Vagina (tissue), 2 donors: ENCODE measurements around the gene PDIA5. TPM values are rescaled to one million over a fixed set of nuclear protein-coding genes. Genes with fewer than 3 reads are reported as not detected.
"Not testable (repeated sequence)": the region's sequence is repeated elsewhere in the genome, so short reads cannot be mapped to it uniquely, and the experiment has no call there.

Experiments used
- DNase-seq, 2 donors: peaks; one replicate each; pipeline ENCODE4 v3.0.0-alpha.2; 2017; ENCODE audit errors: extremely low spot score in 2 of 2
- H3K27ac ChIP-seq: fragments of 200-600 bp; sonication (generic); one replicate; pipeline ENCODE4 v1.5.1; 2019
- H3K27me3 ChIP-seq: fragments of 200-600 bp; sonication (generic); one replicate; pipeline ENCODE4 v1.5.1; 2019
- H3K36me3 ChIP-seq, 2 donors: fragments of 200-600 bp; sonication (generic); one replicate each; pipeline ENCODE4 v1.5.1; 2017 to 2019
- H3K4me1 ChIP-seq: fragments of 200-600 bp; sonication (generic); one replicate; pipeline ENCODE4 v1.5.1; 2019
- H3K4me3 ChIP-seq, 2 donors: fragments of 200-600 bp; sonication (generic); 1 replicate in 1 of 2; 2 replicates in 1 of 2; pipeline ENCODE4 v1.5.1; 2016 to 2019
- H3K9me3 ChIP-seq: fragments of 200-600 bp; sonication (generic); one replicate; pipeline ENCODE4 v1.5.1; 2019
- POLR2A ChIP-seq, 2 donors: fragments of 450-650 bp; IDR thresholded peaks; one replicate each; pipeline ENCODE4 v1.6.1; 2017; ENCODE audit warnings: antibody characterized with exemption in 2 of 2, mild to moderate bottlenecking in 2 of 2, moderate library complexity in 2 of 2
- POLR2AphosphoS5 ChIP-seq, 2 donors: sonication (generic); formaldehyde crosslinking; IDR thresholded peaks; one replicate each; pipeline ENCODE4 v1.9.0; 2017; ENCODE audit warnings: antibody characterized with exemption in 2 of 2, mild to moderate bottlenecking in 2 of 2, low read depth in 1 of 2; ENCODE audit not compliant: insufficient read depth in 1 of 2
- intact Hi-C: fragments of 100-400 bp; cut with DNase I; formaldehyde crosslinking; loops from one replicate; pipeline ENCODE4 v1.15.1; 2023
- total RNA-seq: library from RNA; depleted of rRNA; stranded (reverse); fragments of >200 nt; gene quantifications from one replicate; pipeline ENCODE4 v1.2.3, GENCODE V29; 2016
- TF ChIP-seq, protein P1 (sequence below), 3 experiments: fragments of 450-650 bp in 2 of 3; fragments of 200-600 bp in 1 of 3; sonication (generic) in 1 of 3; IDR thresholded peaks; one replicate each; pipeline ENCODE4 v1.5.1; 2017 to 2019; ENCODE audit warnings: antibody characterized with exemption in 3 of 3, mild to moderate bottlenecking in 2 of 3, moderate library complexity in 2 of 3

Gene PDIA5
- total RNA-seq, 1 donor from 2014 or later: 18.9 TPM

GRCh38 chr3:123147754-123148535 lies 81.1 kb downstream of the PDIA5 start:
- TF ChIP-seq POLR2AphosphoS5 (IDR thresholded peaks at IDR 0.05; ENCODE audit: insufficient read depth in 1 of 2, low read depth in 1 of 2): no peak
- H3K36me3 ChIP-seq: peaks cover 0 to 33% of the 10 kb centered on the region in 2 donors

DNA sequence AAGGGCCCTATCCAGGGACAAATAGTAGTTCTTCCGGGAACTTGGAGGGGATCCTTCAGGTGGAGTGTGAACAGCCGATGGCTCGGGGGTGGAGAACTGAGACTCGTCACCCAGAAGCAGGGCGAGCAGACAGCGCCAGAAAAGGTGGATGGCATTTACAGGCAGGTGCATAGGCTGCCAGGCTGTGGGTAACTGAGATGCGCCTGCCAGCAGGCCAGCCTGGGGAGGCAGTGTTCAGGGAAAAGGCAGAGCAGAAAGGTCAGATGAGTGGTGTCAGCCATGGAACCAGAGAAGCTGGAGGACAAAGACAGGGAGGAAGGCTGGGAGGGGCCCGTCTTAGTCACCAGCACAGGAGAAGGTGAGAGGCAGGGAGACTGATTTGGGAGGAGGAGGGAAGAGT lies 81.9 kb downstream of the PDIA5 start:
- TF ChIP-seq, protein P1, sequence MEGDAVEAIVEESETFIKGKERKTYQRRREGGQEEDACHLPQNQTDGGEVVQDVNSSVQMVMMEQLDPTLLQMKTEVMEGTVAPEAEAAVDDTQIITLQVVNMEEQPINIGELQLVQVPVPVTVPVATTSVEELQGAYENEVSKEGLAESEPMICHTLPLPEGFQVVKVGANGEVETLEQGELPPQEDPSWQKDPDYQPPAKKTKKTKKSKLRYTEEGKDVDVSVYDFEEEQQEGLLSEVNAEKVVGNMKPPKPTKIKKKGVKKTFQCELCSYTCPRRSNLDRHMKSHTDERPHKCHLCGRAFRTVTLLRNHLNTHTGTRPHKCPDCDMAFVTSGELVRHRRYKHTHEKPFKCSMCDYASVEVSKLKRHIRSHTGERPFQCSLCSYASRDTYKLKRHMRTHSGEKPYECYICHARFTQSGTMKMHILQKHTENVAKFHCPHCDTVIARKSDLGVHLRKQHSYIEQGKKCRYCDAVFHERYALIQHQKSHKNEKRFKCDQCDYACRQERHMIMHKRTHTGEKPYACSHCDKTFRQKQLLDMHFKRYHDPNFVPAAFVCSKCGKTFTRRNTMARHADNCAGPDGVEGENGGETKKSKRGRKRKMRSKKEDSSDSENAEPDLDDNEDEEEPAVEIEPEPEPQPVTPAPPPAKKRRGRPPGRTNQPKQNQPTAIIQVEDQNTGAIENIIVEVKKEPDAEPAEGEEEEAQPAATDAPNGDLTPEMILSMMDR (IDR thresholded peaks at IDR 0.05): no peak
- no peak for TF ChIP-seq POLR2AphosphoS5 (IDR thresholded peaks at IDR 0.05; ENCODE audit: insufficient read depth in 1 of 2, low read depth in 1 of 2)
- TF ChIP-seq POLR2A (IDR thresholded peaks at IDR 0.05): no peak
- no peak overlapping the region for H3K4me3 ChIP-seq
- no peaks in the 10 kb centered on the region for H3K27me3 ChIP-seq
- no peaks in the 10 kb centered on the region for H3K9me3 ChIP-seq
- H3K36me3 ChIP-seq: peaks cover 0 to 33% of the 10 kb centered on the region in 2 donors
- no peak overlapping the region for H3K27ac ChIP-seq
- intact Hi-C loops: no loop called here
- no peak for DNase-seq
- H3K4me1 ChIP-seq: no peaks in the 10 kb centered on the region

More at GRCh38 chr3:123147754-123148535, 81.1 kb downstream of the PDIA5 start:
- Histone ChIP-seq H3K9me3 (no peaks in the 10 kb centered on the region), H3K27me3 (no peaks in the 10 kb centered on the region), H3K4me3 (no peak overlapping the region), H3K4me1 (no peaks in the 10 kb centered on the region), H3K27ac (no peak overlapping the region)
- no peak for DNase-seq
- intact Hi-C loops: no loop called here

GRCh38 chr3:123149525-123149924 lies 82.7 kb downstream of the PDIA5 start:
- H3K4me3 ChIP-seq: no peak overlapping the region
- TF ChIP-seq POLR2AphosphoS5 (IDR thresholded peaks at IDR 0.05; ENCODE audit: insufficient read depth in 1 of 2, low read depth in 1 of 2) (no peak), POLR2A (IDR thresholded peaks at IDR 0.05) (no peak)
- TF ChIP-seq, protein P1 (IDR thresholded peaks at IDR 0.05): no peak
- no peak overlapping the region for H3K27ac ChIP-seq
- no peaks in the 10 kb centered on the region for H3K4me1 ChIP-seq
- no peaks in the 10 kb centered on the region for H3K9me3 ChIP-seq
- H3K36me3 ChIP-seq: peaks cover 0 to 33% of the 10 kb centered on the region in 2 donors
- no peak for DNase-seq
- no peaks in the 10 kb centered on the region for H3K27me3 ChIP-seq
- intact Hi-C loops: no loop called here

DNA sequence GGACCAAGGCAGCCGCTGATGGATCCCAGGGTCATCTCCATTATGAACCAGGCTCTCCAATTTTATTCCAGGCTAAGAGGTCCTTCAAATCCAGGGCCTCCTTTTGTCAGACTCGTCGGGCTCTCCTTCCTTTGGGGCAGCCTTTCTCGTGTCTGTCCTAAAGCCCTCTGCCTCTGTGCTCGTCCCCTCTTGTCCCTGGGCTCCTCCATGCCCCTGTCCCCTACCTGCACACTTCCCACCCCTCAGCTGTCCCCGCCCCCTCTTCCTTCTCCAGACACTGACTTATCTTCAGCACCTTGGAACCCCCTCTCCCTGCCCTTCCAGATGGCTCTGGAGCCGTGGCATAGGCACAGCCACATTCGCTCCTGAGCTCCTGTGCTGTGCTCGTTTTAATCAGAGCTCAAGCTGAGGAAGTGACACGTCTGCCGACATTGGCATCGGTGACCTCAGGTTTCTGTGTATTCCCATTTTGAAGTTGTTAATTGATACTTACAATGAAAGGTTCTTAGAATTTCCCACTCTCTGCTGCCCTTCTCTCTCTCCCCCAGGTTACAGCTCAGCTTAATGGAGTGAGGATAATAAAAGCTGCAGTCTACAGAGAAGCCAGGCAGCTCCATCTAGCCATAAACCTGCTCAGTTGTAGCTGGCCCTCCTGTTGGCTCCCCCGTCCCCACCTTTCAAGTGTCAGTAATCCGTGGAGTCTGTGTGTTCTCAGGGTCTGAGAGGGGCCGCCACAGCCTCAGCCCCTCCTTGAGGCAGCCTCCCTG lies 83.8 kb downstream of the PDIA5 start:
- TF ChIP-seq POLR2AphosphoS5 (IDR thresholded peaks at IDR 0.05; ENCODE audit: insufficient read depth in 1 of 2, low read depth in 1 of 2) (no peak), POLR2A (IDR thresholded peaks at IDR 0.05) (no peak)
- TF ChIP-seq, protein P1 (IDR thresholded peaks at IDR 0.05): no peak
- Histone ChIP-seq H3K36me3 (peaks cover 0 to 36% of the 10 kb centered on the region in 2 donors), H3K4me3 (no peak overlapping the region)

GRCh38 chr3:123151251-123151705 lies 84.5 kb downstream of the PDIA5 start:
- Histone ChIP-seq H3K9me3 (no peaks in the 10 kb centered on the region), H3K4me3 (no peak overlapping the region), H3K27me3 (no peaks in the 10 kb centered on the region), H3K4me1 (no peaks in the 10 kb centered on the region), H3K36me3 (peaks cover 0 to 33% of the 10 kb centered on the region in 2 donors), H3K27ac (no peak overlapping the region)
- TF ChIP-seq POLR2A (IDR thresholded peaks at IDR 0.05): no peak
- no peak for TF ChIP-seq POLR2AphosphoS5 (IDR thresholded peaks at IDR 0.05; ENCODE audit: insufficient read depth in 1 of 2, low read depth in 1 of 2)
- TF ChIP-seq, protein P1 (IDR thresholded peaks at IDR 0.05): no peak
- DNase-seq: peak; percentile 70 to 93
- intact Hi-C loops: no loop called here

More for the DNA sequence above, 83.8 kb downstream of the PDIA5 start:
- no peaks in the 10 kb centered on the region for H3K4me1 ChIP-seq
- DNase-seq: peak in 1 of 2 donors; percentile 43
- H3K9me3 ChIP-seq: no peaks in the 10 kb centered on the region
- no peaks in the 10 kb centered on the region for H3K27me3 ChIP-seq
- intact Hi-C loops: no loop called here
- no peak overlapping the region for H3K27ac ChIP-seq

DNA sequence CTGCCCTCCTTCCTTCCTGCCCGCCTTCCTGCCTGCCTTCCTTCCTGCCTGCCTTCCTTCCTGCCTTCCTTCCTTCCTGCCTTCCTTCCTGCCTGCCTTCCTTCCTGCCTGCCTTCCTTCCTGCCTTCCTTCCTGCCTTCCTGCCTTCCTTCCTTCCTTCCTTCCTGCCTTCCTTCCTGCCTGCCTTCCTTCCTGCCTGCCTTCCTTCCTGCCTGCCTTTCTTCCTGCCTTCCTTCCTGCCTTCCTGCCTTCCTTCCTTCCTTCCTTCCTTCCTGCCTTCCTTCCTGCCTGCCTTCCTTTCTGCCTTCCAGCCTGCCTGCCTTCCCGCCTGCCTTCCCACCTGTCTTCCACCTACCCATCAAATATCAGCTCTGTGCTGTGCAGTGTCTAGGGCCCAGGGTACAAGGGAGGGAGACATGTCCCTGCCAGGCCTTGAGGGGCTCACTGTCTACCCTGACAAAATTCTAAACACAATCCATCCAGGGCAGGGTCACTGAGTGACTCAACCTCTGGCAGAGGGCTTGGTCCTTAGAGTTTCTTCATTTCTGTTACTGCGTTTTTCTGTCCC lies 85.1 kb downstream of the PDIA5 start:
- H3K9me3 ChIP-seq: not testable (repeated sequence)
- peaks cover 0 to 26% of the 10 kb centered on the region in 2 donors for H3K36me3 ChIP-seq

More for the DNA sequence above, 85.1 kb downstream of the PDIA5 start:
- H3K4me3 ChIP-seq, intact Hi-C loops, H3K27me3 ChIP-seq, H3K4me1 ChIP-seq, H3K27ac ChIP-seq: not testable (repeated sequence)
- peak; percentile 22 to 29 for DNase-seq
